ENCODE measurements around the gene RPS27. TPM values are rescaled to one million over a fixed set of nuclear protein-coding genes. Genes with fewer than 3 reads are reported as not detected.

RPS27 gene
- polyA plus RNA-seq, 1 of the 3 experiments (the other 2 are of a cell fraction): 7,060 TPM

DNA sequence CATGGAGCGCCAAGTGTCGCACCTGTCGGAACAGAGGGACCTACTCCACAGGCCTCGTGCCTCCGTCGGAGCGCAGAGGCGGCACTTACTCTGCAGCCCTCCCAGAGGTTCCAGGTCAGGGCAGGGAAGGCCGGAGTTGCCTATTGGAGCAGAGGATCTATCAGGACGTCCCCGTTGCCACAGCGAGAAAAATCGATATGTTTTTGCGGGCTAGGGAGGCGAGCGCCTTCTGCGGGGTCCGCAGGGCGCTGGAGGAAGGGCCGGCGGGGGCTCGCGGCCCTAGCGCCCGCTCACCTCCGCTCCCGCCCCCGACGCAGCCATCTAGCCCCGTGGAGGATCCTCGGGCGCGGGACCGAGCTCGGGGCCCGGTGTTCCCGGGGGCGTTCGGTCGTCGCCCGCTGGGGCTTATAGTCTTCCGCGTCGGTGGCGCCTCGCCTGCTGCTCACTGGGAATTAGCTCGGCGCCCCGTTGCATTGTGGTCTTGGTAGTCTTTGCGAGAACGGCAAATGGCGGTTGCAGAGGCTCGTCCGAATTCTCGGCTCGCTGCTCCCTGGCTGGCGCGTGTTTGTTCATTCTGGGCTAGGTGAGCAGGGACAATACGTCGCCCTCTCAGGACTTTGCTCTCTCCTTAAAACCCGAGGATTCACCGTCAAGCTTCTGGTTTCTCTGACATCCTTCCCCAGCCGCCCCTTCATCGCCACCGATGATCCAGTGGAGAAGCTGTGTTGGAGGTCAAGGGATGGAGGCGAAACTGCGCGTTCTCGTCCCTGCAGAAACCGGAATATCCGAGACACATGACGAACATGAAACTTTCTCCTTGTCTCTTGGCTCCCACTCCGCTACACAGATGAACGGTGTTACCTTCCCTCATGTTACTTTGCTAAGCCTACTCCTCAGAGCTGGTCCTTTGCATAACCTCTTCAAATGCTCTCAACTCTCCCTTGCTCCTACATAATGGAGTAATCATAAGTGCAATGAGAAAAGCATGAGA, 13.0 kb upstream of the RPS27 start, which contains the start of gene JTB (continued):
- no peak for TF ChIP-seq FOXJ3 (CRISPR knock-in tag; IDR thresholded peaks at IDR 0.05)
- peak; percentile 64 for TF ChIP-seq POLR2AphosphoS5 (IDR thresholded peaks at IDR 0.05; ENCODE audit: low read depth, low read length)
- TF ChIP-seq, protein P1, sequence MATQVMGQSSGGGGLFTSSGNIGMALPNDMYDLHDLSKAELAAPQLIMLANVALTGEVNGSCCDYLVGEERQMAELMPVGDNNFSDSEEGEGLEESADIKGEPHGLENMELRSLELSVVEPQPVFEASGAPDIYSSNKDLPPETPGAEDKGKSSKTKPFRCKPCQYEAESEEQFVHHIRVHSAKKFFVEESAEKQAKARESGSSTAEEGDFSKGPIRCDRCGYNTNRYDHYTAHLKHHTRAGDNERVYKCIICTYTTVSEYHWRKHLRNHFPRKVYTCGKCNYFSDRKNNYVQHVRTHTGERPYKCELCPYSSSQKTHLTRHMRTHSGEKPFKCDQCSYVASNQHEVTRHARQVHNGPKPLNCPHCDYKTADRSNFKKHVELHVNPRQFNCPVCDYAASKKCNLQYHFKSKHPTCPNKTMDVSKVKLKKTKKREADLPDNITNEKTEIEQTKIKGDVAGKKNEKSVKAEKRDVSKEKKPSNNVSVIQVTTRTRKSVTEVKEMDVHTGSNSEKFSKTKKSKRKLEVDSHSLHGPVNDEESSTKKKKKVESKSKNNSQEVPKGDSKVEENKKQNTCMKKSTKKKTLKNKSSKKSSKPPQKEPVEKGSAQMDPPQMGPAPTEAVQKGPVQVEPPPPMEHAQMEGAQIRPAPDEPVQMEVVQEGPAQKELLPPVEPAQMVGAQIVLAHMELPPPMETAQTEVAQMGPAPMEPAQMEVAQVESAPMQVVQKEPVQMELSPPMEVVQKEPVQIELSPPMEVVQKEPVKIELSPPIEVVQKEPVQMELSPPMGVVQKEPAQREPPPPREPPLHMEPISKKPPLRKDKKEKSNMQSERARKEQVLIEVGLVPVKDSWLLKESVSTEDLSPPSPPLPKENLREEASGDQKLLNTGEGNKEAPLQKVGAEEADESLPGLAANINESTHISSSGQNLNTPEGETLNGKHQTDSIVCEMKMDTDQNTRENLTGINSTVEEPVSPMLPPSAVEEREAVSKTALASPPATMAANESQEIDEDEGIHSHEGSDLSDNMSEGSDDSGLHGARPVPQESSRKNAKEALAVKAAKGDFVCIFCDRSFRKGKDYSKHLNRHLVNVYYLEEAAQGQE (IDR thresholded peaks at IDR 0.05; ENCODE audit: low read depth, low read length): no peak
- TF ChIP-seq MEF2A (IDR thresholded peaks at IDR 0.05; ENCODE audit: borderline replicate concordance, low read depth): no peak
- no peak for TF ChIP-seq JUND (IDR thresholded peaks at IDR 0.05)
- TF ChIP-seq FOXM1 (IDR thresholded peaks at IDR 0.05; ENCODE audit: low read depth): no peak
- TF ChIP-seq SIN3A (IDR thresholded peaks at IDR 0.05; ENCODE audit: borderline replicate concordance, low read depth, low read length): 0 out of 2 replicates have a peak, but pooled peaks have one; percentile 47
- no peak for TF ChIP-seq RCOR1 (IDR thresholded peaks at IDR 0.05; ENCODE audit: low read length)
- TF ChIP-seq, protein P2, sequence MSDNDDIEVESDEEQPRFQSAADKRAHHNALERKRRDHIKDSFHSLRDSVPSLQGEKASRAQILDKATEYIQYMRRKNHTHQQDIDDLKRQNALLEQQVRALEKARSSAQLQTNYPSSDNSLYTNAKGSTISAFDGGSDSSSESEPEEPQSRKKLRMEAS (IDR thresholded peaks at IDR 0.05; ENCODE audit: low read depth): no peak; the same call in 1 of the 2 replicates

DNA sequence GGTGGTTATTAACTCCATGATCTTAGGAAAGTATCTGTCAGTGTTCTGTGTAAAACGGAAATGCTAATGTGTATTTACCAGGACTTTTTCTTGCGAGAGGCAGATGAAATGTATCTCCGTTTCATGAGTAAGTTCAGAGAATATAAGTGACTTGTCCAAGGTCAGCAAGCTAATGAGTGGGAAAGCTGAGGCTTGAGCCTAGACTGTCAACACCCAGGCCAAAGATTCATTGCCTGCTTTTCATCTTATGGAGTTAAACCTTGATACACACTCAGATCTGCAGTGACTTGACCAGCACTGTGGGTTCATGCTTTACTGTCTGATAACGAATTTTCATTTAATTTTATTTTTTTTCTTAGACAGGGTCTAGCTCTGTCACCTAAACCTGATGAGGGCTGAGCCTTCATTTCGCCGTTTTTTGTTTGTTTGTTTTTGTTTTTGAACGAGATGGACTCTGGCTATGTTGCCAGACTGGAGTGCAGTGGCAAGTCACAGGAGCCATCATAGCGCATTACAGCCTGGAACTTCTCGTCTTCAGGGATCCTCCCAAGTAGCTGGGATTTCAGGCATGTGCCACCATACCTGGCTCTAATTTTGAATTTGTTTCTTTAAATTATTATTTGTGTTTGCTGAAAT, 12.2 kb upstream of the RPS27 start:
- Histone ChIP-seq H2AFZ (ENCODE audit: low read depth) (no peak overlapping the region), H3K4me1 (ENCODE audit: control insufficient read depth in 1 of 2, insufficient read depth in 2 of 2, low read depth in 1 of 2, low read length in 1 of 2) (peaks cover 5 to 16% of the 10 kb centered on the region in 2 experiments; a peak in 2 of 4 replicates), H3K27me3 (ENCODE audit: insufficient read depth) (no peaks in the 10 kb centered on the region), H3K79me2 (ENCODE audit: insufficient read depth) (peaks cover 26% of the 10 kb centered on the region), H4K20me1 (ENCODE audit: insufficient read depth) (no peaks in the 10 kb centered on the region), H3K9me3 (no peaks in the 10 kb centered on the region), H3K4me3 (ENCODE audit: low read depth in 2 of 2, low read length in 1 of 2) (peak overlapping the region; percentile 92 to 95), H3F3A (replicated peaks; ENCODE audit: insufficient read depth) (peaks cover 21% of the 10 kb centered on the region), H3K27ac (ENCODE audit: low read depth in 2 of 2, low read length in 1 of 2) (peak overlapping the region; percentile 63 to 91; a peak in 3 of 4 replicates), H3K4me2 (peak overlapping the region; percentile 96), H3K36me3 (replicated peaks in 1 of 2; ENCODE audit: control insufficient read depth in 1 of 2, insufficient read depth in 2 of 2, low read length in 1 of 2) (peaks cover 34 to 49% of the 10 kb centered on the region in 2 experiments), H3K9me2 (no peaks in the 10 kb centered on the region), H3K9ac (peak overlapping the region; percentile 83; the same call in 1 of the 2 replicates)
- ChIA-PET CTCF (interaction anchor here (0.8 to 8.9 kb wide), 9 partner anchors 7 to 181 kb away, joined by 3 to 68 read pairs (median 7); partner anchors contain the start of genes CREB3L4, DENND4B, RAB13 and SLC39A1), POLR2A (interaction anchor here (0.8 to 6.6 kb wide), 7 partner anchors 8 to 195 kb away, joined by 3 to 69 read pairs (median 7); partner anchors contain the start of genes CREB3L4, RAB13, RPS27 and SLC39A1)
- no peak for DNase-seq
- 82% methylated on average over 9 of the region's 9 CpGs for WGBS (ENCODE audit: low lambda C conversion rate)
- TF ChIP-seq EP300 (IDR thresholded peaks at IDR 0.05; ENCODE audit: borderline replicate concordance in 1 of 2, low read depth in 1 of 2, low read length in 1 of 2) (no peak), ELF1 (IDR thresholded peaks at IDR 0.05) (no peak), FOXJ3 (CRISPR knock-in tag; IDR thresholded peaks at IDR 0.05) (no peak), SMC3 (IDR thresholded peaks at IDR 0.05; ENCODE audit: low read depth, low read length) (no peak), FOSL2 (IDR thresholded peaks at IDR 0.05; ENCODE audit: borderline replicate concordance, low read depth) (no peak), YY1 (IDR thresholded peaks at IDR 0.05; ENCODE audit: low read depth) (no peak), TAF1 (IDR thresholded peaks at IDR 0.05; ENCODE audit: borderline replicate concordance, low read depth, low read length) (no peak), EZH2phosphoT487 (IDR thresholded peaks at IDR 0.05; ENCODE audit: borderline replicate concordance, low read depth) (no peak), MEF2A (IDR thresholded peaks at IDR 0.05; ENCODE audit: borderline replicate concordance, low read depth) (no peak), POLR2AphosphoS5 (IDR thresholded peaks at IDR 0.05; ENCODE audit: low read depth, low read length) (no peak), FOXM1 (IDR thresholded peaks at IDR 0.05; ENCODE audit: low read depth) (no peak), NRF1 (IDR thresholded peaks at IDR 0.05; ENCODE audit: low read depth, low read length) (no peak), RXRA (IDR thresholded peaks at IDR 0.05; ENCODE audit: borderline replicate concordance, low read depth) (no peak)
- TF ChIP-seq, protein P3, sequence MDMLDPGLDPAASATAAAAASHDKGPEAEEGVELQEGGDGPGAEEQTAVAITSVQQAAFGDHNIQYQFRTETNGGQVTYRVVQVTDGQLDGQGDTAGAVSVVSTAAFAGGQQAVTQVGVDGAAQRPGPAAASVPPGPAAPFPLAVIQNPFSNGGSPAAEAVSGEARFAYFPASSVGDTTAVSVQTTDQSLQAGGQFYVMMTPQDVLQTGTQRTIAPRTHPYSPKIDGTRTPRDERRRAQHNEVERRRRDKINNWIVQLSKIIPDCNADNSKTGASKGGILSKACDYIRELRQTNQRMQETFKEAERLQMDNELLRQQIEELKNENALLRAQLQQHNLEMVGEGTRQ (IDR thresholded peaks at IDR 0.05; ENCODE audit: borderline replicate concordance, low read depth, low read length): no peak
- TF ChIP-seq, protein P4, sequence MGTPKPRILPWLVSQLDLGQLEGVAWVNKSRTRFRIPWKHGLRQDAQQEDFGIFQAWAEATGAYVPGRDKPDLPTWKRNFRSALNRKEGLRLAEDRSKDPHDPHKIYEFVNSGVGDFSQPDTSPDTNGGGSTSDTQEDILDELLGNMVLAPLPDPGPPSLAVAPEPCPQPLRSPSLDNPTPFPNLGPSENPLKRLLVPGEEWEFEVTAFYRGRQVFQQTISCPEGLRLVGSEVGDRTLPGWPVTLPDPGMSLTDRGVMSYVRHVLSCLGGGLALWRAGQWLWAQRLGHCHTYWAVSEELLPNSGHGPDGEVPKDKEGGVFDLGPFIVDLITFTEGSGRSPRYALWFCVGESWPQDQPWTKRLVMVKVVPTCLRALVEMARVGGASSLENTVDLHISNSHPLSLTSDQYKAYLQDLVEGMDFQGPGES (IDR thresholded peaks at IDR 0.05; ENCODE audit: low read depth, low read length): no peak
